COLO668 (cell line): ENCODE measurements around the gene MARCHF3.
"Not testable (repeated sequence)": the region's sequence is repeated elsewhere in the genome, so short reads cannot be mapped to it uniquely, and the experiment has no call there.

Experiments
- DNase-seq: peaks from one replicate; lab custom pipeline; 2025; ENCODE audit not compliant: unreplicated experiment; lab: John Stamatoyannopoulos, UW

MARCHF3 gene

GRCh38 chr5:127030259-127031146 lies at the start of gene MARCHF3:
Gene MARCHF3, minus strand, starts transcription at chr5:127030558. Its CDS starts 112,387 bp downstream, at chr5:126918171.
- DNase-seq = peak; percentile 92

DNA sequence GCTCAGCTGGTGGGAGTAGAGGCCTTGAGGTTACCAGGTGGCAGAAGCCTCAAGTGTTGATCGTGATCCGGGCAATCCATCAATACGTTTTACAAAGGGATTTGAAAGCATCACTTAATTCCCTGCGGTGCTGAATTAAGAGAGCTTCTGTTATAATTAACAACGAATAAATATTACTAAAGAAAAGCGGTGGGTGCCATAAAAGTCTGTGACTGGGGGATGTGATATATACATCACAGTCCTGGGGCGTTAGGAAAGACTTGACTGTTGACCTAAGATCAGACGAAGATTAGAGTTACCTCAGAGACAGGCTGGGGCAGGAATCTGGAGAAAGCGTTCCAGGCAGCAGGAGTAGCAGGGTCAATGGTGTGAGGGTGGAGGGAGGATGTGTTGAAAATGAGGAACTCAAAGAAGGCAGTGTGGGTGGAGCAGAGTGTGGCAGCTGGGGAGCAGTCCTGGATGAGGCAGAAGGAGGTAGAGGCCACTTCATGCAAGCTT lies 49.7 kb upstream of the MARCHF3 start:
- no peak for DNase-seq

- DNase-seq = no peak
Measured at GRCh38 chr5:127077366-127077765, 47.0 kb upstream of the MARCHF3 start.

- DNase-seq = no peak
Measured at GRCh38 chr5:127076315-127077129, 46.2 kb upstream of the MARCHF3 start.

- no peak for DNase-seq
Measured at GRCh38 chr5:127074466-127074865, 44.1 kb upstream of the MARCHF3 start.

DNA sequence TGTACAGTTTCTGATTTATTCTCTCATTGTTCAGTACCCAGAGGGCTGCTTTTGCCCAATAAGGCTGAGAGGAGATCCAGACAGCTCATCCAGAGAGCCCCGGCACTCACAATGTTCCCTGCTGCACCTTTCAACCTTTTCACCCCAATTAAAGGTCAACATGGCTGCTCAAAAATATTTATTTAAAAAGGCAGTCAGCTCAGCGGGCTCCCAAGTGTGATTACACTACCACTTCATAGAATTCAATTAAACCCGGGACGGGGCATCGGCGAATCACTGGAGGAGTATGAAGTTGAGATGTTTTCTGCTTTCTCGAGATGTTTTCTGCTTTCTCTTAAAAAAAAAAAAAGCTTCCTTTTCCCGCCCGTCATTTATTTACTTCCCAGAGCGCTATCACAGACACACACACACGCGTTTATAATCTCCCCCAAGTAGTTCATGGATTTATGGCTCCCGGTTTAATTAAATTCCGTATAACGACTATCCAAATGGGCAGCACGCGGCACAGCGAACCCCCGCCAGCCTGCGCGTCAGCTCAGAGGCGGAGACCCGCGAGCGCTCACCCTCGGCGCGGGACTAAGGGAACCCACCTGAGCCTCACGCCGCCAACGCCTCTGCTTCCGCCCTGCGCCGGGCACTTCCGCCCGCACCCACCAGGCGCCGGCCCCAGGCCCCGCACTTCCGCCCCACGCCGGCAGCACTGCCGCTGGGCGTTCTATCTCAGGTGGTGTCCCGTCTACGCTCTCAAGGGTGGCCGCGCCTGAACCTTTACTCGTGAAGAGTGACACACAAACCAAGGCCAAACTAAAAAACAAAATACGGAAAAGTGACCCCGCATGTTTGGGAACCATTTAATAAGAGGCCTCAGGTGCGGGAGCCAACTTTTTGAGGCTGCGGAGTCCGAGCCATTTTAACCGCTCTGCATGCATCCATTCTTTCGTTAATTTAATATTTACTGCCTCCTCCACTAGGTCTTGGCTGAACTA lies 42.8 kb upstream of the MARCHF3 start, which contains the start of gene C5orf63:
C5orf63 (minus strand) TSS at position 642 of the 986 bp plus-strand sequence. CDS start 14,507 bp downstream, outside the sequence.
- peak; percentile 81 for DNase-seq

DNA sequence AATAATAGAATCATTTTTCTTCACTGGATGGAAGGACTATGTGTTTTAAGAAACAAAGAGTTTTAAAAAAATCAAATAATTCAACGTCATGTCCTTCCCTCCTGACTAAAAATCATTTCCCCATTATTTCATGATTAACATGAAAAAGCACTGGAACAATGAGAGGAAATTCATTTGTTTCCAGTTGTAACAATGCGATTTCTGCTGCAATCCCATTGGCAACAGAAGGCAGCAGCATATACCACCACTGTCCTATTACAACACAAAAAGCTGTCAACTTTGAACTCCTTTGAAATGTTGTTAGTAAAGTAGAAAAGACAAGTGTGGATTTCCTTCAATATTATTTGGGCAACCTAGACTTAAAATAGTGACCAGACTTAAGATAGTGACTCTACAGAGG lies 39.9 kb upstream of the MARCHF3 start:
- DNase-seq = no peak

DNA sequence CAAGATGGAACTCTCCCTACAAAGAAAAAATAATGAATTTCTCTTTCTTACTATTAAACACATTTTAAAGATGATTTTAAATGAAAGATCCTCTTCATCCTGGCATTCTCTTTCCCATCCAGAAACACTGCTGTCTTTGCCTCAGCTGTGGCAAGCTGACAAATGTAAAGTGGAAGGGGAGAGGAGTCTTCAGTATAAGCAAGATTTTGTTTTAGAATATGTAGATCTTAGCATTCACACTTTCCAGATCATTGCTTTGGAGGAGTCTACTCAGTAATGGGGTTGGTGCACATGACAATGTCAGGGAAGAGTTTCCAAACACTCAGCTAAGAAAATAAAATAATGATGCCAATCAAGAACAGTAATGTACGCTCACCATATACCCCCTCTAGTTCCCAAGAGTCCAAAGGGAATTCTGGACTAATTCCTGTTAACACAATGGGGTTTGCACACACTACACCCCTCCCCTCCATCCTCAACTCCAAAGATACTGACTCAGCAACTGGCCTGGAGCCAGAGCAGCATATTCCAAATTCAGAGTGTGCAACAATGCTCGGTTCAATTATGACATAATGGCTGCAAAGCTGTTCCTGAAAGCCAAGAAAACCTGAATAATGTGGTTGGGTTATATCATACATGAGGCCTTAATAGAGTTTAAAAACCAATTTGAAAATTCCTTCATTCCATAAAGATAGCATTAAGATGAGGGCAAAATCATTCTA lies 38.3 kb upstream of the MARCHF3 start:
- no peak for DNase-seq

DNA sequence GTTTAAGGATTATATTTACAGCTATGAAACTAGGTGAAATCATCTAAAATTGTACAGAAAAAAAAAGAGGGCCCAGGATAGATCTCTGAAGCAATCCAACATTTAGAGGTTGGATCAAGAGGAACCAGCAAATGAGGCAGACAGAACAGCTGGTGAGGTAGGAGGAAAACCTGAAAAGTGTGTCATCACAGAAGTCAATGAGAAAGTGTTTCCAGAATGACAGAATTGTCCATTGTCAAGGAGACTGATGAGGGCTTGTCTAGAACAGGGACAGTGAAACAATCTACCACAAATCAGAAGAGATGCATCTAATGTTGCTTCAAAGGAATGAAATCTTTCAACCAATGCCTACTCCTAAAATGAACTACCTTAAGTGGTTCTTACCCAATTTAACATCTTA lies 36.4 kb upstream of the MARCHF3 start:
- DNase-seq = no peak

DNA sequence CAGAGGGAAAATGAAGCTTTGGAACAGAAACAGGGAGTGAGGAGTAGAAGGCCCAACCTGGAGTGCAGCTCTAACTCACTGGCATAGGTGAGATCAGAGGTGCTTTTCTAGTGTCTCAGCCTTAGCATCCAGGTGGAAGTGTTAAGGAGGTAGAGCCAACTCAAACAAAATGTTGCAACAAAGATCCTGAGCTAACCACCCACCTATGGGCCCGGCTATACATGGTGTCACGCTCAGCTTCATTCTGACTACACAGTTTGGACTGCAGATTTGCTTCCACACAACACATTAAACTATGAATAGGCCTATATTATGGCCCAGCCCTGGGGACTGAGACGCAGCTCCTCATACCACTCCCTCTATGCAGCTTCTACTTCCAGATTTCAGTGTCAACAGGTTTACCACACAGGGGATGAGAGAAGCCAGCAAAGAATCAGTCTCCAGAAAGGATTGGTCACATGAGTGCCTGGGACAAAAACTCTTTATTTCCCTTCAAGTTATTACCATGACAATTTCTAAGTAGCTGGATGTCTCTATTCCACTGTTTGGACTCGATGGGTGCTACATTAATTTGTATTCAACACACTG lies 34.0 kb upstream of the MARCHF3 start:
- DNase-seq = no peak

GRCh38 chr5:127063257-127063913 lies 33.0 kb upstream of the MARCHF3 start:
- DNase-seq = no peak

DNA sequence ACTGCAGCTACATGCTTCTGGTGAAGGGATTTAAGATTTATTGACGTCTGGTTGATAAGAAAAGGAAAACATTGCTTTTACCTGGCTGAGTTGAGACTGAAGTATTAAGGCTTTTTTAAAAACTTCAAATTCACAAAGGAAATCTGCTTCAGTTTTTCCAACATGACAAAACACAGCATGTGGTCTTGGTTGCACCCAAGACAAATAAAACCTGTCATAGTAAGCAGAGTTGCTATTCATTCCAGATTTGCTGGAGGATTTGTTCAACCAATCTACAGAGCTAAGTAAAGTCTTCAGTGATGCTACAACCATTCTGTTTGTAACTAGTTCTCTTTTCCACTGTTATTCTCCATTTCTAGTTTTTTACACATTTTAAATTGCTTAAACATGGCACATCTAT lies 31.6 kb upstream of the MARCHF3 start:
- DNase-seq = no peak

- DNase-seq = no peak
Measured at GRCh38 chr5:127061537-127061936, 31.2 kb upstream of the MARCHF3 start.

DNA sequence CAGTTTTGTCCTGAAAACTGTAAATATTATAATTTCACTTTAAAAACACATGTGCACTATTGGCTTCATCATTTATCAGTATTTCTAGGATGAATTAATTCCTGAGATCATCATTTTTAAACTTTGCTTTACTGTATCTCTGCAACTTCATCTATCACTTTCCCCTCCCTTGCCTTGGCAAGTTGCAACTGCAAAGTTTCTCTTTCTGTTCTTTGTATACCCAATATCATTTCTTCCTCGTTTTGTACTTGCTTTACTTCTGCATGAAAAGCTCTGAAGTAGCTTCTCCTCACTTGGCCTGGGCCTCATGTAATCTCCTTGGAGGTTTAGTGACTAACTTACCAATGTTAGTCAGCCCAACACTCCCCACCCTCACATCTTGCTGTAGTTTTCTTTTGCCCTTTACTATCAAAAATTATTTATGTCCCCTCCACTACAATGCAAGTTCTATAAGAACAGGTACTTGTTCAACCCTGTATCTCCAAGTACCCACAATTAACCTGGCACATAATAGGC lies 30.2 kb upstream of the MARCHF3 start:
- DNase-seq = no peak

- no peak for DNase-seq
Measured at GRCh38 chr5:127056896-127057295, 26.5 kb upstream of the MARCHF3 start.

GRCh38 chr5:127055880-127056653 lies 25.7 kb upstream of the MARCHF3 start:
- DNase-seq = no peak

DNA sequence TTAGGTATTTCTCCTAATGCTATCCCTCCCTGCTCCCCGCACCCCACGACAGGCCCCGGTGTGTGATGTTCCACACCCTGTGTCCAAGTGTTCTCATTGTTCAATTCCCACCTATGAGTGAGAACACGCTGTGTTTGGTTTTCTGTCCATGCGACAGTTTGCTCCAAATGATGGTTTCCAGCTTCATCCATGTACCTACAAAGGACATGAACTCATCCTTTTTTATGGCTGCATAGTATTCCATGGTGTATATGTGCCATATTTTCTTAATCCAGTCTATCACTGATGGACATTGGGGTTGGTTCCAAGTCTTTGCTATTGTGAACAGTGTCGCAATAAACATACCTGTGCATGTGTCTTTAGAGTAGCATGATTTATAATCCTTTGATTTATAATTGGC lies 23.2 kb upstream of the MARCHF3 start:
- not testable (repeated sequence) for DNase-seq

DNA sequence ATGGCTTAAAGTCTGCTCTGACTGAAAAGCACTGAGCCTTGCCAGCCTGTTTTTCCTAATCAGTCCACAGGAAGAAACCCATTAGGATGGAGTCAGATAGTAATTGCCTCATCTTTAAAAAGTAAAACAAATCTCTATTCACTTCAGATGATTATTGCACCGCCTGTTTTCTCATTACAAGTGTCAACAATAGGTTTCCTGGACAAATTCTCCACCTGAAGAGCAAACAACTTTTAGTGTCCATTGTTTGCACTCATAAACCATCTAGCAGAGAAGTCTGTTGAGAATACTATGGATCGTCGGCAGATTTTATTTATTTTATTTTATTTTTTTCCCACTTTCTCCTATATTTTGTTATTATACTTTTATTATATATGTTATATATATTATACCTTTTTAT lies 22.7 kb upstream of the MARCHF3 start:
- peak; percentile 7 for DNase-seq
